ENCODE results near the gene JPH4.

The JPH4 gene

DNA sequence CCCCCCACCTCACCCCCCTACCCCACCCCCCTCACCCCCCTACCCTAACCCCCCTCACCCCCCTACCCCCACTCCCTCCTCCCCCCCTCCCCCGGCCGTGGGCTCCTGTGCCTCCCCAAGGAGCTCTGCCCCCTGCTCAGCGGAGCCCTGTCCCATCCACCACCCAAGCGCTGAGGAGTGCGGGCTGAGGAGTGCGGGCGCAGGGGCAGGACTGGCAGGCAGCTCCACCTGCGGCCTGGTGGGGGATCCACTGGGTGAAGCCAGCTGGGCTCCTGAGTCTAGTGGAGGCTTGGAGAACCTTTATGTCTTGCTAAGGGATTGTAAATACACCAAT lies 2.3 kb upstream of the JPH4 start:
- Histone ChIP-seq H3K9ac (no peak overlapping the region), H3K4me1 (peaks cover 4% of the 10 kb centered on the region), H3K9me3 (ENCODE audit: control insufficient read depth, low read length) (no peaks in the 10 kb centered on the region), H2AFZ (no peak overlapping the region), H3K4me3 (ENCODE audit: low read depth, low read length) (no peak overlapping the region), H3K36me3 (ENCODE audit: control insufficient read depth, insufficient read depth, low read length) (no peaks in the 10 kb centered on the region), H3K4me2 (ENCODE audit: low read length) (no peak overlapping the region), H3K27ac (no peak overlapping the region), H3K79me2 (no peaks in the 10 kb centered on the region), H3K27me3 (ENCODE audit: control insufficient read depth, insufficient read depth, low read length) (peaks cover 3% of the 10 kb centered on the region)
- TF ChIP-seq, protein P1, sequence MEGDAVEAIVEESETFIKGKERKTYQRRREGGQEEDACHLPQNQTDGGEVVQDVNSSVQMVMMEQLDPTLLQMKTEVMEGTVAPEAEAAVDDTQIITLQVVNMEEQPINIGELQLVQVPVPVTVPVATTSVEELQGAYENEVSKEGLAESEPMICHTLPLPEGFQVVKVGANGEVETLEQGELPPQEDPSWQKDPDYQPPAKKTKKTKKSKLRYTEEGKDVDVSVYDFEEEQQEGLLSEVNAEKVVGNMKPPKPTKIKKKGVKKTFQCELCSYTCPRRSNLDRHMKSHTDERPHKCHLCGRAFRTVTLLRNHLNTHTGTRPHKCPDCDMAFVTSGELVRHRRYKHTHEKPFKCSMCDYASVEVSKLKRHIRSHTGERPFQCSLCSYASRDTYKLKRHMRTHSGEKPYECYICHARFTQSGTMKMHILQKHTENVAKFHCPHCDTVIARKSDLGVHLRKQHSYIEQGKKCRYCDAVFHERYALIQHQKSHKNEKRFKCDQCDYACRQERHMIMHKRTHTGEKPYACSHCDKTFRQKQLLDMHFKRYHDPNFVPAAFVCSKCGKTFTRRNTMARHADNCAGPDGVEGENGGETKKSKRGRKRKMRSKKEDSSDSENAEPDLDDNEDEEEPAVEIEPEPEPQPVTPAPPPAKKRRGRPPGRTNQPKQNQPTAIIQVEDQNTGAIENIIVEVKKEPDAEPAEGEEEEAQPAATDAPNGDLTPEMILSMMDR (IDR thresholded peaks at IDR 0.05), result no peak

DNA sequence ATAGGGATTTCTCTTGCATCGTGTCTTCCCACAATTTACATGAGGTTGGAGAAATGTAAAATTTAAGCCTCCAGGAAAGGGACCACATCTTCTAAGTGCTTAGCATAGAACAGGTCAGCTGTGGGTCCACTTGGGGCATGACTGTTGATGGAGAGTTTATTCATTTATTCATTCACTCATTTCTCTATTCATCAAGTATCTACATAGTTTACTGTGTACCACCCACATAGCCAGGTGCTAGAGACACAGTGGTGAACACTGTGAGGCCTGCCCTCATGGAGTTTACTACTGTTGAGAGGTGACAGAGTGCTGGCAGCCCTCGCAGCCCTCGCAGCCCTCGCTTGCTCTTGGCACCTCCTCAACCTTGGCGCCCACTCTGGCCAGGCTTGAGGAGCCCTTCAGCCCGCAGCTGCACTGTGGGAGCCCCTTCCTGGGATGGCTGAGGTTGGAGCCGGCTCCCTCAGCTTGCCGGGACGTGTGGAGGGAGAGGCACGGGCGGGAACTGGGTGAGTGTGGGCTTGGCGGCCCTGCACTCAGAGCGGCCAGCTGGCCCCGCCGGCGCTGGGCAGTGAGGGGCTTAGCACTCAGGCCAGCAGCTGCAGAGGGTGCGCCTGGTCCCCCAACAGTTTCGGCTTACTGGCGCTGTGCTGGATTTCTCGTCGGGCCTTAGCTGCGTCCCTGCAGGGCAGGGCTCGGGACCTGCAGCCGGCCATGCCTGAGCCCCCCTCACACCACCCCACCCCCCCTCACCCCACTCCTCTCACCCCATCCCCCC lies 1.7 kb upstream of the JPH4 start:
- peaks cover 3% of the 10 kb centered on the region for H3K27me3 ChIP-seq (ENCODE audit: control insufficient read depth, insufficient read depth, low read length)
- no peak overlapping the region for H3K27ac ChIP-seq
- no peak overlapping the region for H2AFZ ChIP-seq
- no peaks in the 10 kb centered on the region for H3K36me3 ChIP-seq (ENCODE audit: control insufficient read depth, insufficient read depth, low read length)
- TF ChIP-seq, protein P1 (IDR thresholded peaks at IDR 0.05), result no peak
- peaks cover 4% of the 10 kb centered on the region for H3K4me1 ChIP-seq
- no peak overlapping the region for H3K4me3 ChIP-seq (ENCODE audit: low read depth, low read length)
- H3K9ac ChIP-seq, result no peak overlapping the region
- H3K79me2 ChIP-seq, result no peaks in the 10 kb centered on the region
- H3K9me3 ChIP-seq (ENCODE audit: control insufficient read depth, low read length), result no peaks in the 10 kb centered on the region
- H3K4me2 ChIP-seq (ENCODE audit: low read length), result no peak overlapping the region

DNA sequence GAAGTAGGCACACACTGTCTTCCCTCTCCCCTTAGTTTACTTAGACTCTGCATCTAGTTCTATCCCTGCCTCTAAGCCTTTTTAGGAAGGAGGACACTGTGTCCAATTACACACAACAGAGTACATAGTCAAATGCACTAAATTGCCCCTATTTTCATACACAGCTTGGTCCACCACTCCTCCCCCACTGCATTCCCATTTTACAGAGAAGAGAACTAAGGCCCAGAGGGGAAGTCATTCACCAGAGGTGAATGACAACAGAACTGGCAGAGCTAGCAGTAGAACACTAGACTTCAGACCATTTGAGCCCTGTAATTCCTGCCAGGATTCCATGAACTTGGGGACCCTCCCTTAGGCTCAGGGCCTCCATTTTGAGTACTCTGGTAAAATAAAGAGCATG lies 1.1 kb upstream of the JPH4 start:
- no peak overlapping the region for H3K9ac ChIP-seq
- peaks cover 4% of the 10 kb centered on the region for H3K4me1 ChIP-seq
- no peak overlapping the region for H3K4me2 ChIP-seq (ENCODE audit: low read length)
- peaks cover 3% of the 10 kb centered on the region for H3K27me3 ChIP-seq (ENCODE audit: control insufficient read depth, insufficient read depth, low read length)
- H3K9me3 ChIP-seq (ENCODE audit: control insufficient read depth, low read length), result no peaks in the 10 kb centered on the region
- no peak overlapping the region for H3K4me3 ChIP-seq (ENCODE audit: low read depth, low read length)
- H3K79me2 ChIP-seq, result no peaks in the 10 kb centered on the region
- TF ChIP-seq, protein P1 (IDR thresholded peaks at IDR 0.05), result no peak
- H3K27ac ChIP-seq, result peak overlapping the region; percentile 50
- no peaks in the 10 kb centered on the region for H3K36me3 ChIP-seq (ENCODE audit: control insufficient read depth, insufficient read depth, low read length)
- no peak overlapping the region for H2AFZ ChIP-seq

DNA sequence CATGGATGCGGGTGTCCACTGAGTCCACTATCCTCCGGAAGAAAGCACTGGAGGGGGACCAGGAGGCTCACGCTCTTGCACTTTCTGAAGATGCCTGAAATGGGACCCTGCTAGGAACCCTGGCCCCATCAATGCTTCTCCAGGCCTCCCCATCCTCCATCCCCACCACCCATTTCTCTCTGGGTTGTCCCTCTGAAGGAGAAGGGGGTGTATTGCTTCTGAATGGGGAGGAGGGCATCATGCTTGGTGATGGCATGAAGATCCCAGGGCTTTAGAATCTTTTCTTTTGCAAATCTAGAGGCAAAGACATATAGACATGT lies 681 bp upstream of the JPH4 start:
- Histone ChIP-seq H3K27ac (peak overlapping the region; percentile 50), H3K79me2 (no peaks in the 10 kb centered on the region), H3K4me3 (ENCODE audit: low read depth, low read length) (no peak overlapping the region), H3K4me1 (peaks cover 4% of the 10 kb centered on the region), H3K9ac (no peak overlapping the region), H3K36me3 (ENCODE audit: control insufficient read depth, insufficient read depth, low read length) (no peaks in the 10 kb centered on the region), H2AFZ (peak overlapping the region; percentile 65), H3K4me2 (ENCODE audit: low read length) (no peak overlapping the region), H3K9me3 (ENCODE audit: control insufficient read depth, low read length) (no peaks in the 10 kb centered on the region), H3K27me3 (ENCODE audit: control insufficient read depth, insufficient read depth, low read length) (peaks cover 3% of the 10 kb centered on the region)
- TF ChIP-seq, protein P1 (IDR thresholded peaks at IDR 0.05), result no peak

DNA sequence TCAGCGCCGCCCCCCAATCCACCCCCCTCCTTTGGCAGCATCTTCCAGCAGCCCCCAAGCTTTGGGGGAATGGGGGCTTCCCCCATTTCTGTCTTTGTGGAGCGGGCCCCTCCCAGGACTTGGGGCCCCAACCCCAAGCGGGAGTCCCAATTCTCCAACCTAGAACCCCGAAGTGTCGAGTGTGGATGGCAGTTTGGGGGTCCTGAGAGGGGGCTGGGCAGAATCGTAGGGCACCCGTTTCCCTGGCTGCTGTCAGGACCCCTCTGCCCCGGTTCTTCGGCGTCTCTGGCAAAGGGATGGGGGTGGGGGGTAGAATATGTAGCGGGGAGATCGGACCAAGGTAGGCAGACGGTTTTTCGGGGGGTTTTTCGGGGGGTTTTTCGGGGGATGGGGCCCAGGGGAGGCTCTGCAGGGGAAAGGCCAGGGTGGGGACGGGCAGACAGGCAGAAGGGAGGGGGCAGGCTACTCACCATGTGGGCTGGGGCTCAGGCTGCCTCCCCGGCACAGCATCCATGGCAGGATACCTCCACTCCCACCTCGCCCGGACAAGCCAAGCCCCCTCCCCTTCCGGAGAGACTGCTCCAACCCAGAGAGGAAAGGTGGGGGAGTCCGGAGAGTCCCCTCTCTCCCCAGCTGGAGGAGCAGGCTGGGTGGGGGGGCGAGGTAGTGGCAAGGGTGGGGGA lies 739 bp downstream of the JPH4 start:
- Histone ChIP-seq H3K4me2 (ENCODE audit: low read length) (no peak overlapping the region), H3K4me1 (peaks cover 4% of the 10 kb centered on the region), H3K36me3 (ENCODE audit: control insufficient read depth, insufficient read depth, low read length) (no peaks in the 10 kb centered on the region), H3K9me3 (ENCODE audit: control insufficient read depth, low read length) (no peaks in the 10 kb centered on the region), H3K4me3 (ENCODE audit: low read depth, low read length) (no peak overlapping the region), H3K27ac (no peak overlapping the region), H3K27me3 (ENCODE audit: control insufficient read depth, insufficient read depth, low read length) (peaks cover 3% of the 10 kb centered on the region), H3K79me2 (no peaks in the 10 kb centered on the region), H2AFZ (no peak overlapping the region), H3K9ac (no peak overlapping the region)
- TF ChIP-seq, protein P1 (IDR thresholded peaks at IDR 0.05), result no peak

All from parathyroid adenoma (tissue), 2 donors.